ENCODE measurements around the gene PDCL2. TPM values are rescaled to one million over a fixed set of nuclear protein-coding genes. Genes with fewer than 3 reads are reported as not detected.

PDCL2 gene
- total RNA-seq, 1 donor = not detected

- DNase-seq (ENCODE audit: low read depth) = no peak
- TF ChIP-seq, protein P1, sequence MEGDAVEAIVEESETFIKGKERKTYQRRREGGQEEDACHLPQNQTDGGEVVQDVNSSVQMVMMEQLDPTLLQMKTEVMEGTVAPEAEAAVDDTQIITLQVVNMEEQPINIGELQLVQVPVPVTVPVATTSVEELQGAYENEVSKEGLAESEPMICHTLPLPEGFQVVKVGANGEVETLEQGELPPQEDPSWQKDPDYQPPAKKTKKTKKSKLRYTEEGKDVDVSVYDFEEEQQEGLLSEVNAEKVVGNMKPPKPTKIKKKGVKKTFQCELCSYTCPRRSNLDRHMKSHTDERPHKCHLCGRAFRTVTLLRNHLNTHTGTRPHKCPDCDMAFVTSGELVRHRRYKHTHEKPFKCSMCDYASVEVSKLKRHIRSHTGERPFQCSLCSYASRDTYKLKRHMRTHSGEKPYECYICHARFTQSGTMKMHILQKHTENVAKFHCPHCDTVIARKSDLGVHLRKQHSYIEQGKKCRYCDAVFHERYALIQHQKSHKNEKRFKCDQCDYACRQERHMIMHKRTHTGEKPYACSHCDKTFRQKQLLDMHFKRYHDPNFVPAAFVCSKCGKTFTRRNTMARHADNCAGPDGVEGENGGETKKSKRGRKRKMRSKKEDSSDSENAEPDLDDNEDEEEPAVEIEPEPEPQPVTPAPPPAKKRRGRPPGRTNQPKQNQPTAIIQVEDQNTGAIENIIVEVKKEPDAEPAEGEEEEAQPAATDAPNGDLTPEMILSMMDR (IDR thresholded peaks at IDR 0.05; ENCODE audit: insufficient read depth, low read length) = no peak
- peak overlapping the region; percentile 83 for H3K4me3 ChIP-seq (ENCODE audit: low read depth, low read length)
Measured at GRCh38 chr4:55547918-55548317, 44.1 kb downstream of the PDCL2 start.

- TF ChIP-seq, protein P1 (IDR thresholded peaks at IDR 0.05; ENCODE audit: insufficient read depth, low read length) = no peak
- no peak for DNase-seq (ENCODE audit: low read depth)
- peak overlapping the region; percentile 83 for H3K4me3 ChIP-seq (ENCODE audit: low read depth, low read length)
Measured at GRCh38 chr4:55547466-55547770, 44.6 kb downstream of the PDCL2 start.

GRCh38 chr4:55546756-55547465 lies 45.1 kb downstream of the PDCL2 start, which contains the start of gene CLOCK:
CLOCK (minus strand) TSS chr4:55546909; CDS start chr4:55482785, 64,124 bp downstream.
- TF ChIP-seq, protein P1 (IDR thresholded peaks at IDR 0.05; ENCODE audit: insufficient read depth, low read length) = peak; percentile 46
- H3K4me3 ChIP-seq (ENCODE audit: low read depth, low read length) = peak within 1 kb of the TSS; percentile 83
- peak; percentile 86 for DNase-seq (ENCODE audit: low read depth)

- TF ChIP-seq, protein P1 (IDR thresholded peaks at IDR 0.05; ENCODE audit: insufficient read depth, low read length) = no peak
- H3K4me3 ChIP-seq (ENCODE audit: low read depth, low read length) = peak overlapping the region; percentile 83
- no peak for DNase-seq (ENCODE audit: low read depth)
Measured at GRCh38 chr4:55546506-55546755, 45.6 kb downstream of the PDCL2 start.

GRCh38 chr4:55545641-55546505 lies 46.2 kb downstream of the PDCL2 start:
- TF ChIP-seq, protein P1 (IDR thresholded peaks at IDR 0.05; ENCODE audit: insufficient read depth, low read length) = no peak
- DNase-seq (ENCODE audit: low read depth) = peak; percentile 67
- peak overlapping the region; percentile 83 for H3K4me3 ChIP-seq (ENCODE audit: low read depth, low read length)

- TF ChIP-seq, protein P1 (IDR thresholded peaks at IDR 0.05; ENCODE audit: insufficient read depth, low read length) = no peak
- peak; percentile 27 for DNase-seq (ENCODE audit: low read depth)
- peak overlapping the region; percentile 83 for H3K4me3 ChIP-seq (ENCODE audit: low read depth, low read length)
Measured at GRCh38 chr4:55545151-55545550, 46.9 kb downstream of the PDCL2 start.
